Activated B cell treated with CpG ODN at 0.5 μM for 24 hours (primary cell): ENCODE results near the gene GALK2. TPM values are rescaled to one million over a fixed set of nuclear protein-coding genes. Genes with fewer than 3 reads are reported as not detected.

Experiments
- ATAC-seq: fragments of 200-7000 bp; cut with Tn5 transposase; one replicate; pipeline ENCODE4 v1.10.0; 2021; ENCODE audit warnings: low read depth, mild to moderate bottlenecking, moderate library complexity
- CTCF ChIA-PET: fragments of 350-600 bp; sonication (Branson Sonifier 250); formaldehyde crosslinking; loops from one replicate; lab custom pipeline; 2021; ENCODE audit warnings: antibody characterized with exemption; lab: Charles Lee
- POLR2A ChIA-PET: fragments of 350-600 bp; sonication (Branson Sonifier 250); formaldehyde crosslinking; loops from one replicate; lab custom pipeline; 2021; ENCODE audit warnings: antibody characterized with exemption; lab: Charles Lee
- DNase-seq: peaks from one replicate; pipeline ENCODE4 v3.0.0; 2022
- H3K27ac Mint-ChIP-seq: one replicate; pipeline ENCODE4 v1.8.0; 2020; ENCODE audit warnings: mixed read lengths
- H3K27me3 Mint-ChIP-seq: one replicate; pipeline ENCODE4 v1.8.0; 2021; ENCODE audit warnings: mixed read lengths
- H3K36me3 Mint-ChIP-seq: one replicate; pipeline ENCODE4 v1.8.0; 2021; ENCODE audit warnings: low read depth, mixed read lengths
- H3K4me1 Mint-ChIP-seq: one replicate; pipeline ENCODE4 v1.8.0; 2021; ENCODE audit warnings: mixed read lengths
- H3K4me3 Mint-ChIP-seq: one replicate; pipeline ENCODE4 v1.8.0; 2020; ENCODE audit warnings: mild to moderate bottlenecking, mixed read lengths
- H3K9me3 Mint-ChIP-seq: one replicate; pipeline ENCODE4 v1.8.0; 2020; ENCODE audit warnings: mixed read lengths
- intact Hi-C: fragments of 100-400 bp; cut with micrococcal nuclease; formaldehyde crosslinking; loops from one replicate; pipeline ENCODE4 v1.15.1; 2024
- total RNA-seq: library from RNA; stranded (reverse); gene quantifications from 2 replicates; pipeline ENCODE4 v1.2.3, GENCODE V29; 2022
- TF ChIP-seq, protein P1 (sequence below): fragments of 200-600 bp; IDR thresholded peaks from one replicate; pipeline ENCODE4 v1.8.0; 2022; ENCODE audit warnings: antibody characterized with exemption, mild to moderate bottlenecking

The GALK2 gene
- total RNA-seq, 1 donor from 2014 or later: 16.6 TPM

DNA sequence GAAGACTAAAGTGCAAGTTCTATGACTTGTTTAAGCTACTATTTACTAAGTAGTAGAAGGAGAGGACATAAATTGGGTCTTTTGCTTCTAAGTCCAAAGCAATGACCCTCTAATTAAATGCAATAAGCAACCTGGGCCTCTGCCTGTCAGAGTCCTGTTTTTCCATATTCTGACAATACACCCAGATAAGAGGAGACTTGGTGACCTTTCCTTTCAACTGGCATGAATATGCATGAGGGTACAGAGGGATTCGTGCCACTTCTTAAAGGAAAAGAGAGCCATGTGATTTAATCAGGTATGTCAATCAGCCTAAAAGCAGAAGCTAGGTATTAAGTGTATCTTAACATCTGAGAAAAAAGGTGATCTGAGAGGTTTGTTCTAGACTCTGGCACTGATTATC lies 202.3 kb downstream of the GALK2 start:
- intact Hi-C loops: no loop called here
- no peak overlapping the region for H3K4me3 Mint-ChIP-seq
- H3K36me3 Mint-ChIP-seq: no peaks in the 10 kb centered on the region
- DNase-seq (no peak), ATAC-seq (no peak)
- H3K9me3 Mint-ChIP-seq: no peaks in the 10 kb centered on the region
- no peaks in the 10 kb centered on the region for H3K27me3 Mint-ChIP-seq
- no peak overlapping the region for H3K27ac Mint-ChIP-seq
- no peaks in the 10 kb centered on the region for H3K4me1 Mint-ChIP-seq
- ChIA-PET CTCF (no interaction called here), POLR2A (no interaction called here)
- TF ChIP-seq, protein P1, sequence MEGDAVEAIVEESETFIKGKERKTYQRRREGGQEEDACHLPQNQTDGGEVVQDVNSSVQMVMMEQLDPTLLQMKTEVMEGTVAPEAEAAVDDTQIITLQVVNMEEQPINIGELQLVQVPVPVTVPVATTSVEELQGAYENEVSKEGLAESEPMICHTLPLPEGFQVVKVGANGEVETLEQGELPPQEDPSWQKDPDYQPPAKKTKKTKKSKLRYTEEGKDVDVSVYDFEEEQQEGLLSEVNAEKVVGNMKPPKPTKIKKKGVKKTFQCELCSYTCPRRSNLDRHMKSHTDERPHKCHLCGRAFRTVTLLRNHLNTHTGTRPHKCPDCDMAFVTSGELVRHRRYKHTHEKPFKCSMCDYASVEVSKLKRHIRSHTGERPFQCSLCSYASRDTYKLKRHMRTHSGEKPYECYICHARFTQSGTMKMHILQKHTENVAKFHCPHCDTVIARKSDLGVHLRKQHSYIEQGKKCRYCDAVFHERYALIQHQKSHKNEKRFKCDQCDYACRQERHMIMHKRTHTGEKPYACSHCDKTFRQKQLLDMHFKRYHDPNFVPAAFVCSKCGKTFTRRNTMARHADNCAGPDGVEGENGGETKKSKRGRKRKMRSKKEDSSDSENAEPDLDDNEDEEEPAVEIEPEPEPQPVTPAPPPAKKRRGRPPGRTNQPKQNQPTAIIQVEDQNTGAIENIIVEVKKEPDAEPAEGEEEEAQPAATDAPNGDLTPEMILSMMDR: no peak

DNA sequence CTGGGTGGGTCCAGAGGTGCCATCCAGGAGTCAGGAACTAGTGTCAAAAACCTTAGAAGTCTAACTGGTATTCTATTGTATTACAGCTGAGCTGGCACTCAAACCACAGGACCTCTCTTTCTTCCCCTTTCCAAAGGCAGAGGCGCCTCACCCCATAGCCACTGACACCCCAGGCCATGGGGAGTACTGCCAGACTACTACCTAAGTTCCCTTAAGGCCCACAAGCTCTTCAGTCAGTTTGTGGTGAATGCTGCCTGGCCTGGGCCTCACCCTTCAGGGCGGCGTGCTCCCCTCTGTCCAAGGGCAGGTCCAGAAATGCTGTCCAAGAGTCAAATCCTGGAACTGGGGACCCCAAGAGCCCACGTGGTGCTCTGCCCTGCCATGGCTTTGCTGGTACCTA lies 209.9 kb downstream of the GALK2 start:
- TF ChIP-seq, protein P1: no peak
- intact Hi-C loops: no loop called here
- ChIA-PET POLR2A (no interaction called here), CTCF (no interaction called here)
- Mint-ChIP-seq H3K27ac (no peak overlapping the region), H3K4me3 (no peak overlapping the region), H3K36me3 (no peaks in the 10 kb centered on the region), H3K27me3 (no peaks in the 10 kb centered on the region), H3K4me1 (no peaks in the 10 kb centered on the region), H3K9me3 (no peaks in the 10 kb centered on the region)
- ATAC-seq (no peak), DNase-seq (no peak)

DNA sequence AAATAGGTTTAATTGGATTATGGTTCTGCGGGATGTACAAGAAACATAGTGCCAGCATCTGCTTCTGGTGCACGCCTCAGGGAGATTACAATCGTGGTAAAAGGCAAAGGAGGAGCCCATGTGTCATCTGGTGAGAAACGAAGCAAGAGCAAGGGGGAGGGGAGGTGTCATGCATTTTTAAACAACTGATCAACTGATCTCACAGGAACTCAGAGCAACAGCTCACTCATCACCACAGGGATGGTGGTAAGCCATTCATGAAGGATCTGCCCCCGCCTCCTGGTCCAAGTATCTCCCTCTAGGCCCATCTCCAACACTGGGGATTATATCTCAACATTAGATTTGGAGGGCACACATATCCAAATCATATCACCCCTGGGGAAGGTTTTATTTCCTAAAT lies 210.9 kb downstream of the GALK2 start:
- Mint-ChIP-seq H3K4me1 (no peaks in the 10 kb centered on the region), H3K27me3 (no peaks in the 10 kb centered on the region), H3K9me3 (no peaks in the 10 kb centered on the region), H3K4me3 (no peak overlapping the region), H3K27ac (no peak overlapping the region), H3K36me3 (no peaks in the 10 kb centered on the region)
- ChIA-PET POLR2A (no interaction called here), CTCF (no interaction called here)
- TF ChIP-seq, protein P1: no peak
- DNase-seq: no peak
- intact Hi-C loops: no loop called here
- no peak for ATAC-seq

Other genes starting within 250 kb of the GALK2 start
- 0.24 TPM in 1 of 2 replicates, not detected in the other for gene SHC4, start 206.3 kb upstream of the GALK2 start, total RNA-seq
- 52.6 and 56.5 TPM in 2 replicates for gene SECISBP2L, start 123.8 kb upstream of the GALK2 start, total RNA-seq
- 53.1 and 54.4 TPM in 2 replicates for gene COPS2, start 14.6 kb upstream of the GALK2 start, total RNA-seq